ENCODE results near the gene INTS6L. TPM values are rescaled to one million over a fixed set of nuclear protein-coding genes. Genes with fewer than 3 reads are reported as not detected.

INTS6L gene
- total and polyA plus RNA-seq, 2 donors from 2014 or later, result 4.7 to 7.7 TPM

DNA sequence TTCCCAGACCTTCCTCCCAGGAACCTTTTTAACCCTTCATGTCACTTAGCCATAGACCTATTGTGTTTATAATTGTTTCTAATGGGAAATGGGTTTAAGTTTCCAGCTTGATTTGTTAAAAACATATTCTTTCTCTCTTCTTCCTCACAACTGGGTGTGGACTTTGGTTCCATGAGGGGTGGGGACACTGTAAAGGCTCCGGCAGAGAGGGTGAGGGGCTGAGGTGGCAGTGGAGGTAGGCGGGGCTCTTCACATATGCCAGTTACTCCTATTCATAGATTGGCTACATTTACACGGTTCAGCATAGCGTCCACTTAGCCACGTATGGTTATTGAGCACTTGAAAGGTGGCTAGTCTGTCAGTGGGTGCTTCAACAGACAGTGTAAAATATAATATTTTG, 7.8 kb downstream of the INTS6L start:
- TF ChIP-seq, protein P1, sequence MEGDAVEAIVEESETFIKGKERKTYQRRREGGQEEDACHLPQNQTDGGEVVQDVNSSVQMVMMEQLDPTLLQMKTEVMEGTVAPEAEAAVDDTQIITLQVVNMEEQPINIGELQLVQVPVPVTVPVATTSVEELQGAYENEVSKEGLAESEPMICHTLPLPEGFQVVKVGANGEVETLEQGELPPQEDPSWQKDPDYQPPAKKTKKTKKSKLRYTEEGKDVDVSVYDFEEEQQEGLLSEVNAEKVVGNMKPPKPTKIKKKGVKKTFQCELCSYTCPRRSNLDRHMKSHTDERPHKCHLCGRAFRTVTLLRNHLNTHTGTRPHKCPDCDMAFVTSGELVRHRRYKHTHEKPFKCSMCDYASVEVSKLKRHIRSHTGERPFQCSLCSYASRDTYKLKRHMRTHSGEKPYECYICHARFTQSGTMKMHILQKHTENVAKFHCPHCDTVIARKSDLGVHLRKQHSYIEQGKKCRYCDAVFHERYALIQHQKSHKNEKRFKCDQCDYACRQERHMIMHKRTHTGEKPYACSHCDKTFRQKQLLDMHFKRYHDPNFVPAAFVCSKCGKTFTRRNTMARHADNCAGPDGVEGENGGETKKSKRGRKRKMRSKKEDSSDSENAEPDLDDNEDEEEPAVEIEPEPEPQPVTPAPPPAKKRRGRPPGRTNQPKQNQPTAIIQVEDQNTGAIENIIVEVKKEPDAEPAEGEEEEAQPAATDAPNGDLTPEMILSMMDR (IDR thresholded peaks at IDR 0.05; ENCODE audit: borderline replicate concordance, extremely low read depth, insufficient read depth), result no peak
- no peak for FAIRE-seq
- H3K9ac ChIP-seq (ENCODE audit: low read length in 3 of 3), result no peak overlapping the region

DNA sequence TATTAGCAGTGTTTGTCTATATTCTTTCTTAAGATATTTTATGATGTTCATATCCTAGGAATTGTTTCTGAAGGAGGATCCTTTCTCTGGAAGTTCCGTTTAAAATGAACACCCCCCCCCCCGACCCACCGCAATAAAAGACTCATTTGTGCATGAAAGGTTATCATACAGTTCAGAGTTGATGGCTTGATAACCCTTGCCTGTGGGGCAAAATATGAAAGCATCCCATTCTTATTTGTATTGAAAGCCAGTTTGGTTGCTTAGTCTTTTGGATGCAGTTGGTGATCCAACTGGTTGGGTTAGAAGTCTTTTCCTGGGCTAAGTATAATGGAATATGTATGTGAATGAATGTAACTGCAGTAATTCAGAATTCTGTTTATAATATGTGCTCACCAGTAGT, 8.3 kb downstream of the INTS6L start:
- no peaks in the 10 kb centered on the region for H3K36me3 ChIP-seq (ENCODE audit: control insufficient read depth in 2 of 3, insufficient read depth in 3 of 3, low read length in 3 of 3)
- no peaks in the 10 kb centered on the region for H3K27me3 ChIP-seq (ENCODE audit: control insufficient read depth, insufficient read depth, low read length)
- no peaks in the 10 kb centered on the region for H3K9me3 ChIP-seq (ENCODE audit: control insufficient read depth in 2 of 3, insufficient read depth in 1 of 3, low read length in 3 of 3)
- no peaks in the 10 kb centered on the region for H3K4me1 ChIP-seq (ENCODE audit: control insufficient read depth in 2 of 3, insufficient read depth in 2 of 3, low read depth in 1 of 3, low read length in 3 of 3)
- DNase-seq (no peak), FAIRE-seq (no peak)
- TF ChIP-seq, protein P1 (IDR thresholded peaks at IDR 0.05; ENCODE audit: borderline replicate concordance, extremely low read depth, insufficient read depth), result no peak
- no peak overlapping the region for H3K4me3 ChIP-seq (ENCODE audit: low read length in 3 of 3)
- intact Hi-C loops (cut with DNase I), result no loop called here
- H3K27ac ChIP-seq (ENCODE audit: low read depth in 2 of 2, low read length in 2 of 2), result no peak overlapping the region
- no peak overlapping the region for H3K9ac ChIP-seq (ENCODE audit: low read length in 3 of 3)

More for the DNA sequence above, 7.8 kb downstream of the INTS6L start:
- Histone ChIP-seq H3K36me3 (ENCODE audit: control insufficient read depth in 2 of 3, insufficient read depth in 3 of 3, low read length in 3 of 3) (no peaks in the 10 kb centered on the region), H3K27me3 (ENCODE audit: control insufficient read depth, insufficient read depth, low read length) (no peaks in the 10 kb centered on the region), H3K9me3 (ENCODE audit: control insufficient read depth in 2 of 3, insufficient read depth in 1 of 3, low read length in 3 of 3) (no peaks in the 10 kb centered on the region), H3K27ac (ENCODE audit: low read depth in 2 of 2, low read length in 2 of 2) (no peak overlapping the region), H3K4me3 (ENCODE audit: low read length in 3 of 3) (no peak overlapping the region), H3K4me1 (ENCODE audit: control insufficient read depth in 2 of 3, insufficient read depth in 2 of 3, low read depth in 1 of 3, low read length in 3 of 3) (no peaks in the 10 kb centered on the region)
- intact Hi-C loops (cut with DNase I), result no loop called here
- DNase-seq, result no peak

DNA sequence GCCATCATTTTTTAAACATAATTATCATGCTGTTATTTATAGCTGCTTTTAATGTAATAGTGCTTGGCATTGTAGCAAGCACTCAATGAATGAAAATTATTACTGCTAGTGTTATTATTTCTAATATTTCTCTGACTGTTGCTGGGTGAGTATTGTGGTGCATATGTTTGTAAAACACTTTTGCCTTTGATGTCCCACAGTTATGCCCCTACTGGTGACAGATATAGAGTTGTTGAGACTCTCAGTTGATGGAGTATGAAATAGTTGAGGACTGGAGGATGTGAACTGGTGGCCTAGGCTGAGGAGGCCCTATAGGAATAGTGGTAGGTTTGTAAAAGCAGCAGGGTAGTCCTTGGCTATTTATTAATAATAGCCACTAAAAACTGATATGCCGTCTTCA, 9.6 kb downstream of the INTS6L start:
- no peak overlapping the region for H3K4me3 ChIP-seq (ENCODE audit: low read length in 3 of 3)
- H3K27ac ChIP-seq (ENCODE audit: low read depth in 2 of 2, low read length in 2 of 2), result no peak overlapping the region
- DNase-seq (no peak), FAIRE-seq (no peak)
- TF ChIP-seq, protein P1 (IDR thresholded peaks at IDR 0.05; ENCODE audit: borderline replicate concordance, extremely low read depth, insufficient read depth), result no peak
- no peaks in the 10 kb centered on the region for H3K36me3 ChIP-seq (ENCODE audit: control insufficient read depth in 2 of 3, insufficient read depth in 3 of 3, low read length in 3 of 3)
- H3K4me1 ChIP-seq (ENCODE audit: control insufficient read depth in 2 of 3, insufficient read depth in 2 of 3, low read depth in 1 of 3, low read length in 3 of 3), result no peaks in the 10 kb centered on the region
- no peaks in the 10 kb centered on the region for H3K9me3 ChIP-seq (ENCODE audit: control insufficient read depth in 2 of 3, insufficient read depth in 1 of 3, low read length in 3 of 3)
- intact Hi-C loops (cut with DNase I), result no loop called here
- H3K27me3 ChIP-seq (ENCODE audit: control insufficient read depth, insufficient read depth, low read length), result no peaks in the 10 kb centered on the region
- H3K9ac ChIP-seq (ENCODE audit: low read length in 3 of 3), result no peak overlapping the region

DNA sequence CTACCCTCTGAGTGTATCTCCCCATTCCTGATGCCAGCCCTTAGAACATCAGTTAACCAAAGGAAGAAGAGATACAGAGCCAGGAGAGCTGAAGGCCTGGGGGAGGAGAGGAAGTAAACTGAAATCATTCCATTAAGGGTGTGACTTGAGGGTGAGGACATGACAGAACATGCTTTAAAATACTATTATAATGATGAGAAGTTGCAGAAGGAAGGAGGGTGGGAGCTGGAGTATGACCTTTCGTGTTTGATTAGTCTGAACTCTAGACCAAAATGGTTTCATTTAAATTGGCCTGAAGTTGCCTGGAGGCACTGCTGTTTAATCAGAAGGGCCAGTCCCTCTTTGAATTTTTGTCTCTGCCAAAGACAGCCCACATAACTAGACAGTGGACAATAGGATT, 11.4 kb downstream of the INTS6L start:
- H3K27ac ChIP-seq (ENCODE audit: low read depth in 2 of 2, low read length in 2 of 2), result no peak overlapping the region

More for the DNA sequence above, 11.4 kb downstream of the INTS6L start:
- Histone ChIP-seq H3K9me3 (ENCODE audit: control insufficient read depth in 2 of 3, insufficient read depth in 1 of 3, low read length in 3 of 3) (no peaks in the 10 kb centered on the region), H3K9ac (ENCODE audit: low read length in 3 of 3) (no peak overlapping the region), H3K36me3 (ENCODE audit: control insufficient read depth in 2 of 3, insufficient read depth in 3 of 3, low read length in 3 of 3) (no peaks in the 10 kb centered on the region), H3K4me1 (ENCODE audit: control insufficient read depth in 2 of 3, insufficient read depth in 2 of 3, low read depth in 1 of 3, low read length in 3 of 3) (peaks cover 0 to 4% (median 0%) of the 10 kb centered on the region in 3 donors), H3K4me3 (ENCODE audit: low read length in 3 of 3) (no peak overlapping the region), H3K27me3 (ENCODE audit: control insufficient read depth, insufficient read depth, low read length) (no peaks in the 10 kb centered on the region)
- TF ChIP-seq, protein P1 (IDR thresholded peaks at IDR 0.05; ENCODE audit: borderline replicate concordance, extremely low read depth, insufficient read depth), result no peak
- intact Hi-C loops (cut with DNase I), result no loop called here
- DNase-seq (no peak), FAIRE-seq (no peak)
